ENCODE measurements around the gene CLK2. TPM values are rescaled to one million over a fixed set of nuclear protein-coding genes. Genes with fewer than 3 reads are reported as not detected.
"Not testable (repeated sequence)": the region's sequence is repeated elsewhere in the genome, so short reads cannot be mapped to it uniquely, and the experiment has no call there.

The CLK2 gene
- total RNA-seq, 1 experiment from 2014 or later: 48.3 TPM

- no peak for DNase-seq (ENCODE audit: extremely low read depth, low read depth)
Measured at GRCh38 chr1:155297384-155297783, 24.1 kb upstream of the CLK2 start.

- no peak for DNase-seq (ENCODE audit: extremely low read depth, low read depth)
Measured at GRCh38 chr1:155296661-155297060, 23.4 kb upstream of the CLK2 start.

GRCh38 chr1:155295942-155296267, 22.6 kb upstream of the CLK2 start:
- no peak for DNase-seq (ENCODE audit: extremely low read depth, low read depth)

GRCh38 chr1:155295183-155295941, 22.1 kb upstream of the CLK2 start:
- DNase-seq (ENCODE audit: extremely low read depth, low read depth): no peak

GRCh38 chr1:155294520-155295182, 21.3 kb upstream of the CLK2 start:
- no peak for DNase-seq (ENCODE audit: extremely low read depth, low read depth)

- DNase-seq (ENCODE audit: extremely low read depth, low read depth): no peak
Measured at GRCh38 chr1:155293086-155293749, 19.9 kb upstream of the CLK2 start.

- DNase-seq (ENCODE audit: extremely low read depth, low read depth): not testable (repeated sequence)
Measured at GRCh38 chr1:155291006-155291405, 17.7 kb upstream of the CLK2 start.

GRCh38 chr1:155287987-155288543, 14.8 kb upstream of the CLK2 start:
- DNase-seq (ENCODE audit: extremely low read depth, low read depth): no peak

GRCh38 chr1:155286544-155286943, 13.2 kb upstream of the CLK2 start:
- DNase-seq (ENCODE audit: extremely low read depth, low read depth): no peak

GRCh38 chr1:155285631-155286044, 12.3 kb upstream of the CLK2 start:
- DNase-seq (ENCODE audit: extremely low read depth, low read depth): no peak

- DNase-seq (ENCODE audit: extremely low read depth, low read depth): no peak
Measured at GRCh38 chr1:155285063-155285462, 11.8 kb upstream of the CLK2 start.

- no peak for DNase-seq (ENCODE audit: extremely low read depth, low read depth)
Measured at GRCh38 chr1:155284476-155284875, 11.2 kb upstream of the CLK2 start.

GRCh38 chr1:155282488-155283091, 9.3 kb upstream of the CLK2 start:
- no peak for DNase-seq (ENCODE audit: extremely low read depth, low read depth)

- no peak for DNase-seq (ENCODE audit: extremely low read depth, low read depth)
Measured at GRCh38 chr1:155279268-155279667, 6.0 kb upstream of the CLK2 start.

GRCh38 chr1:155278689-155279160, 5.4 kb upstream of the CLK2 start:
- no peak for DNase-seq (ENCODE audit: extremely low read depth, low read depth)

- peak; percentile 44 for DNase-seq (ENCODE audit: extremely low read depth, low read depth)
Measured at GRCh38 chr1:155277902-155278688, 4.8 kb upstream of the CLK2 start.

GRCh38 chr1:155277070-155277901, 4.0 kb upstream of the CLK2 start, which contains the start of gene HCN3:
Gene HCN3 (plus strand): TSS chr1:155277463. CDS start chr1:155277591, 128 bp downstream.
- peak; percentile 98 for DNase-seq (ENCODE audit: extremely low read depth, low read depth)

- DNase-seq (ENCODE audit: extremely low read depth, low read depth): no peak
Measured at GRCh38 chr1:155272466-155273342, 600 bp downstream of the CLK2 start.

Measured in NCI-H460 (cell line).